Measurements from ENCODE around the gene KRTAP13-4. TPM values are rescaled to one million over a fixed set of nuclear protein-coding genes. Genes with fewer than 3 reads are reported as not detected.

Gene KRTAP13-4
- not detected for total RNA-seq

GRCh38 chr21:30430170-30430655 is at the start of gene KRTAP13-4:
KRTAP13-4 (plus strand) TSS chr21:30430220; CDS start chr21:30430276, 56 bp downstream.
- Histone ChIP-seq H3K4me1 (ENCODE audit: insufficient read depth, low read length) (no peaks in the 10 kb centered on the region), H3K4me3 (ENCODE audit: low read length) (no peak within 1 kb of the TSS), H3K27me3 (ENCODE audit: insufficient read depth, low read length) (no peaks in the 10 kb centered on the region), H3K9me3 (ENCODE audit: low read depth, low read length) (no peaks in the 10 kb centered on the region)

GRCh38 chr21:30382201-30382600 is 47.8 kb upstream of the KRTAP13-4 start:
- H3K4me1 ChIP-seq (ENCODE audit: insufficient read depth, low read length), result no peaks in the 10 kb centered on the region
- no peaks in the 10 kb centered on the region for H3K27me3 ChIP-seq (ENCODE audit: insufficient read depth, low read length)
- no peaks in the 10 kb centered on the region for H3K9me3 ChIP-seq (ENCODE audit: low read depth, low read length)
- H3K4me3 ChIP-seq (ENCODE audit: low read length), result no peak overlapping the region

- no peak overlapping the region for H3K4me3 ChIP-seq (ENCODE audit: low read length)
- no peaks in the 10 kb centered on the region for H3K9me3 ChIP-seq (ENCODE audit: low read depth, low read length)
- H3K4me1 ChIP-seq (ENCODE audit: insufficient read depth, low read length), result no peaks in the 10 kb centered on the region
- H3K27me3 ChIP-seq (ENCODE audit: insufficient read depth, low read length), result no peaks in the 10 kb centered on the region
Observed at GRCh38 chr21:30391492-30392025, 38.5 kb upstream of the KRTAP13-4 start.

GRCh38 chr21:30395731-30396130 is 34.3 kb upstream of the KRTAP13-4 start, which contains the start of gene KRTAP13-1:
KRTAP13-1 (plus strand) TSS chr21:30396031; CDS start chr21:30396087, 56 bp downstream.
- Histone ChIP-seq H3K4me3 (ENCODE audit: low read length) (no peak within 1 kb of the TSS), H3K27me3 (ENCODE audit: insufficient read depth, low read length) (no peaks in the 10 kb centered on the region), H3K9me3 (ENCODE audit: low read depth, low read length) (no peaks in the 10 kb centered on the region), H3K4me1 (ENCODE audit: insufficient read depth, low read length) (no peaks in the 10 kb centered on the region)

GRCh38 chr21:30408782-30409494 is 21.1 kb upstream of the KRTAP13-4 start:
- Histone ChIP-seq H3K9me3 (ENCODE audit: low read depth, low read length) (no peaks in the 10 kb centered on the region), H3K4me3 (ENCODE audit: low read length) (no peak overlapping the region), H3K27me3 (ENCODE audit: insufficient read depth, low read length) (peaks cover 4% of the 10 kb centered on the region), H3K4me1 (ENCODE audit: insufficient read depth, low read length) (no peaks in the 10 kb centered on the region)

- Histone ChIP-seq H3K9me3 (ENCODE audit: low read depth, low read length) (no peaks in the 10 kb centered on the region), H3K4me3 (ENCODE audit: low read length) (no peak overlapping the region), H3K27me3 (ENCODE audit: insufficient read depth, low read length) (no peaks in the 10 kb centered on the region), H3K4me1 (ENCODE audit: insufficient read depth, low read length) (no peaks in the 10 kb centered on the region)
Observed at GRCh38 chr21:30415993-30416392, 14.0 kb upstream of the KRTAP13-4 start.

GRCh38 chr21:30425826-30426225 is 4.2 kb upstream of the KRTAP13-4 start, which contains the start of gene KRTAP13-3:
KRTAP13-3 (minus strand) TSS chr21:30425926; CDS start chr21:30425912, 14 bp downstream.
- H3K27me3 ChIP-seq (ENCODE audit: insufficient read depth, low read length), result no peaks in the 10 kb centered on the region
- no peaks in the 10 kb centered on the region for H3K4me1 ChIP-seq (ENCODE audit: insufficient read depth, low read length)
- H3K9me3 ChIP-seq (ENCODE audit: low read depth, low read length), result no peaks in the 10 kb centered on the region
- H3K4me3 ChIP-seq (ENCODE audit: low read length), result no peak within 1 kb of the TSS

- H3K4me3 ChIP-seq (ENCODE audit: low read length), result no peak overlapping the region
- H3K9me3 ChIP-seq (ENCODE audit: low read depth, low read length), result no peaks in the 10 kb centered on the region
- no peaks in the 10 kb centered on the region for H3K4me1 ChIP-seq (ENCODE audit: insufficient read depth, low read length)
- no peaks in the 10 kb centered on the region for H3K27me3 ChIP-seq (ENCODE audit: insufficient read depth, low read length)
Observed at GRCh38 chr21:30426731-30427130, 3.3 kb upstream of the KRTAP13-4 start.

GRCh38 chr21:30434033-30434631 is 4.1 kb downstream of the KRTAP13-4 start:
- Histone ChIP-seq H3K9me3 (ENCODE audit: low read depth, low read length) (no peaks in the 10 kb centered on the region), H3K27me3 (ENCODE audit: insufficient read depth, low read length) (no peaks in the 10 kb centered on the region), H3K4me1 (ENCODE audit: insufficient read depth, low read length) (no peaks in the 10 kb centered on the region), H3K4me3 (ENCODE audit: low read length) (no peak overlapping the region)

GRCh38 chr21:30437010-30437565 is 7.1 kb downstream of the KRTAP13-4 start:
- Histone ChIP-seq H3K9me3 (ENCODE audit: low read depth, low read length) (no peaks in the 10 kb centered on the region), H3K4me1 (ENCODE audit: insufficient read depth, low read length) (no peaks in the 10 kb centered on the region), H3K4me3 (ENCODE audit: low read length) (no peak overlapping the region), H3K27me3 (ENCODE audit: insufficient read depth, low read length) (no peaks in the 10 kb centered on the region)

- Histone ChIP-seq H3K9me3 (ENCODE audit: low read depth, low read length) (no peaks in the 10 kb centered on the region), H3K27me3 (ENCODE audit: insufficient read depth, low read length) (no peaks in the 10 kb centered on the region), H3K4me3 (ENCODE audit: low read length) (no peak within 1 kb of the TSS), H3K4me1 (ENCODE audit: insufficient read depth, low read length) (no peaks in the 10 kb centered on the region)
Observed at GRCh38 chr21:30439975-30440374, 10.0 kb downstream of the KRTAP13-4 start, which contains the start of gene KRTAP15-1. KRTAP15-1 (plus strand) TSS chr21:30440275; CDS start chr21:30440328, 53 bp downstream.

GRCh38 chr21:30443226-30443625 is 13.2 kb downstream of the KRTAP13-4 start:
- H3K4me1 ChIP-seq (ENCODE audit: insufficient read depth, low read length), result no peaks in the 10 kb centered on the region
- H3K9me3 ChIP-seq (ENCODE audit: low read depth, low read length), result no peaks in the 10 kb centered on the region
- H3K27me3 ChIP-seq (ENCODE audit: insufficient read depth, low read length), result no peaks in the 10 kb centered on the region
- no peak overlapping the region for H3K4me3 ChIP-seq (ENCODE audit: low read length)

- Histone ChIP-seq H3K4me1 (ENCODE audit: insufficient read depth, low read length) (no peaks in the 10 kb centered on the region), H3K9me3 (ENCODE audit: low read depth, low read length) (no peaks in the 10 kb centered on the region), H3K27me3 (ENCODE audit: insufficient read depth, low read length) (no peaks in the 10 kb centered on the region), H3K4me3 (ENCODE audit: low read length) (no peak overlapping the region)
Observed at GRCh38 chr21:30444204-30444603, 14.2 kb downstream of the KRTAP13-4 start.

GRCh38 chr21:30447056-30447455 is 17.0 kb downstream of the KRTAP13-4 start:
- no peaks in the 10 kb centered on the region for H3K4me1 ChIP-seq (ENCODE audit: insufficient read depth, low read length)
- no peaks in the 10 kb centered on the region for H3K27me3 ChIP-seq (ENCODE audit: insufficient read depth, low read length)
- no peaks in the 10 kb centered on the region for H3K9me3 ChIP-seq (ENCODE audit: low read depth, low read length)
- H3K4me3 ChIP-seq (ENCODE audit: low read length), result no peak overlapping the region

- Histone ChIP-seq H3K9me3 (ENCODE audit: low read depth, low read length) (no peaks in the 10 kb centered on the region), H3K4me1 (ENCODE audit: insufficient read depth, low read length) (no peaks in the 10 kb centered on the region), H3K4me3 (ENCODE audit: low read length) (no peak overlapping the region), H3K27me3 (ENCODE audit: insufficient read depth, low read length) (no peaks in the 10 kb centered on the region)
Observed at GRCh38 chr21:30448514-30448913, 18.5 kb downstream of the KRTAP13-4 start.
